Measurements from ENCODE around the gene SRGN.

DNA sequence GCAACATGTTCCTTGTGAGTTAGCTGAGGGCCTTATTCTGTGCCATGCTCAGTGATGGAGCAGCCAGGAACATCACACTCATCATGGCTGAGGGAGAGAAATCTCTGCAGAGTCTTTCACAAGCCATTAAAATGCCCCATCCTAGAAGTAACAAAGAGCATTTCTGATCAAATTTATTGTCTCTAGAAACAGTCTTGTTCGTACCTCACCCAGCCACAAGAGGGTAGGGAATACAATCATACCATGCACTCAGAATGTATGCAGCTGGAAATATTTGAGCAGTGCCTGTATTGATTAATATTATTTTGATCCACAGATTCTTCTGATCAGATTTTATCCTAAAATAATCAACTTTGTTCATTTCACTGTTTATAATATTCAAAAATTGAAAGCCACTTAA, 53.4 kb downstream of the SRGN start:
- TF ChIP-seq SP1 (IDR thresholded peaks at IDR 0.05; ENCODE audit: low read depth, low read length) (no peak), MEF2A (IDR thresholded peaks at IDR 0.05; ENCODE audit: insufficient read depth, low read depth, low read length) (no peak), MTA2 (IDR thresholded peaks at IDR 0.05; ENCODE audit: low read depth) (no peak), CHD1 (IDR thresholded peaks at IDR 0.05; ENCODE audit: low read depth, low read length) (no peak), ZNF622 (IDR thresholded peaks at IDR 0.05) (no peak), POLR2A (IDR thresholded peaks at IDR 0.05; ENCODE audit: low read depth, low read length) (no peak), CBFB (IDR thresholded peaks at IDR 0.05; ENCODE audit: low read depth) (no peak), YY1 (IDR thresholded peaks at IDR 0.05; ENCODE audit: low read depth, low read length) (no peak), POLR2AphosphoS5 (IDR thresholded peaks at IDR 0.05; ENCODE audit: low read length) (no peak)
- TF ChIP-seq, protein P1, sequence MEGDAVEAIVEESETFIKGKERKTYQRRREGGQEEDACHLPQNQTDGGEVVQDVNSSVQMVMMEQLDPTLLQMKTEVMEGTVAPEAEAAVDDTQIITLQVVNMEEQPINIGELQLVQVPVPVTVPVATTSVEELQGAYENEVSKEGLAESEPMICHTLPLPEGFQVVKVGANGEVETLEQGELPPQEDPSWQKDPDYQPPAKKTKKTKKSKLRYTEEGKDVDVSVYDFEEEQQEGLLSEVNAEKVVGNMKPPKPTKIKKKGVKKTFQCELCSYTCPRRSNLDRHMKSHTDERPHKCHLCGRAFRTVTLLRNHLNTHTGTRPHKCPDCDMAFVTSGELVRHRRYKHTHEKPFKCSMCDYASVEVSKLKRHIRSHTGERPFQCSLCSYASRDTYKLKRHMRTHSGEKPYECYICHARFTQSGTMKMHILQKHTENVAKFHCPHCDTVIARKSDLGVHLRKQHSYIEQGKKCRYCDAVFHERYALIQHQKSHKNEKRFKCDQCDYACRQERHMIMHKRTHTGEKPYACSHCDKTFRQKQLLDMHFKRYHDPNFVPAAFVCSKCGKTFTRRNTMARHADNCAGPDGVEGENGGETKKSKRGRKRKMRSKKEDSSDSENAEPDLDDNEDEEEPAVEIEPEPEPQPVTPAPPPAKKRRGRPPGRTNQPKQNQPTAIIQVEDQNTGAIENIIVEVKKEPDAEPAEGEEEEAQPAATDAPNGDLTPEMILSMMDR (IDR thresholded peaks at IDR 0.05 in 2 of 3, conservative IDR thresholded peaks at IDR 0.05 in 1 of 3; ENCODE audit: control insufficient read depth in 2 of 3, extremely low read depth in 1 of 3, insufficient read depth in 1 of 3, low read depth in 3 of 3, low read length in 3 of 3): no peak
- TF ChIP-seq, protein P2, sequence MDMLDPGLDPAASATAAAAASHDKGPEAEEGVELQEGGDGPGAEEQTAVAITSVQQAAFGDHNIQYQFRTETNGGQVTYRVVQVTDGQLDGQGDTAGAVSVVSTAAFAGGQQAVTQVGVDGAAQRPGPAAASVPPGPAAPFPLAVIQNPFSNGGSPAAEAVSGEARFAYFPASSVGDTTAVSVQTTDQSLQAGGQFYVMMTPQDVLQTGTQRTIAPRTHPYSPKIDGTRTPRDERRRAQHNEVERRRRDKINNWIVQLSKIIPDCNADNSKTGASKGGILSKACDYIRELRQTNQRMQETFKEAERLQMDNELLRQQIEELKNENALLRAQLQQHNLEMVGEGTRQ (IDR thresholded peaks at IDR 0.05; ENCODE audit: borderline replicate concordance, low read depth, low read length): no peak
- TF ChIP-seq, protein P3, sequence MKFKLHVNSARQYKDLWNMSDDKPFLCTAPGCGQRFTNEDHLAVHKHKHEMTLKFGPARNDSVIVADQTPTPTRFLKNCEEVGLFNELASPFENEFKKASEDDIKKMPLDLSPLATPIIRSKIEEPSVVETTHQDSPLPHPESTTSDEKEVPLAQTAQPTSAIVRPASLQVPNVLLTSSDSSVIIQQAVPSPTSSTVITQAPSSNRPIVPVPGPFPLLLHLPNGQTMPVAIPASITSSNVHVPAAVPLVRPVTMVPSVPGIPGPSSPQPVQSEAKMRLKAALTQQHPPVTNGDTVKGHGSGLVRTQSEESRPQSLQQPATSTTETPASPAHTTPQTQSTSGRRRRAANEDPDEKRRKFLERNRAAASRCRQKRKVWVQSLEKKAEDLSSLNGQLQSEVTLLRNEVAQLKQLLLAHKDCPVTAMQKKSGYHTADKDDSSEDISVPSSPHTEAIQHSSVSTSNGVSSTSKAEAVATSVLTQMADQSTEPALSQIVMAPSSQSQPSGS (IDR thresholded peaks at IDR 0.05; ENCODE audit: low read length): no peak
- TF ChIP-seq, protein P4, sequence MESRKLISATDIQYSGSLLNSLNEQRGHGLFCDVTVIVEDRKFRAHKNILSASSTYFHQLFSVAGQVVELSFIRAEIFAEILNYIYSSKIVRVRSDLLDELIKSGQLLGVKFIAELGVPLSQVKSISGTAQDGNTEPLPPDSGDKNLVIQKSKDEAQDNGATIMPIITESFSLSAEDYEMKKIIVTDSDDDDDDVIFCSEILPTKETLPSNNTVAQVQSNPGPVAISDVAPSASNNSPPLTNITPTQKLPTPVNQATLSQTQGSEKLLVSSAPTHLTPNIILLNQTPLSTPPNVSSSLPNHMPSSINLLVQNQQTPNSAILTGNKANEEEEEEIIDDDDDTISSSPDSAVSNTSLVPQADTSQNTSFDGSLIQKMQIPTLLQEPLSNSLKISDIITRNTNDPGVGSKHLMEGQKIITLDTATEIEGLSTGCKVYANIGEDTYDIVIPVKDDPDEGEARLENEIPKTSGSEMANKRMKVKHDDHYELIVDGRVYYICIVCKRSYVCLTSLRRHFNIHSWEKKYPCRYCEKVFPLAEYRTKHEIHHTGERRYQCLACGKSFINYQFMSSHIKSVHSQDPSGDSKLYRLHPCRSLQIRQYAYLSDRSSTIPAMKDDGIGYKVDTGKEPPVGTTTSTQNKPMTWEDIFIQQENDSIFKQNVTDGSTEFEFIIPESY (IDR thresholded peaks at IDR 0.05): no peak

Data from GM12878 (cell line).